GM21515 (cell line): ENCODE data around the gene BHLHE23.
A peak's percentile ranks its signal among the peaks of the same experiment; 100 is the strongest.
"Not testable (repeated sequence)": the region's sequence is repeated elsewhere in the genome, so short reads cannot be mapped to it uniquely, and the experiment has no call there.

Experiments
- ATAC-seq: cut with Tn5 transposase; IDR thresholded peaks from one replicate; pipeline ENCODE4 v1.9.1; 2021; ENCODE audit not compliant: unreplicated experiment

The BHLHE23 gene

DNA sequence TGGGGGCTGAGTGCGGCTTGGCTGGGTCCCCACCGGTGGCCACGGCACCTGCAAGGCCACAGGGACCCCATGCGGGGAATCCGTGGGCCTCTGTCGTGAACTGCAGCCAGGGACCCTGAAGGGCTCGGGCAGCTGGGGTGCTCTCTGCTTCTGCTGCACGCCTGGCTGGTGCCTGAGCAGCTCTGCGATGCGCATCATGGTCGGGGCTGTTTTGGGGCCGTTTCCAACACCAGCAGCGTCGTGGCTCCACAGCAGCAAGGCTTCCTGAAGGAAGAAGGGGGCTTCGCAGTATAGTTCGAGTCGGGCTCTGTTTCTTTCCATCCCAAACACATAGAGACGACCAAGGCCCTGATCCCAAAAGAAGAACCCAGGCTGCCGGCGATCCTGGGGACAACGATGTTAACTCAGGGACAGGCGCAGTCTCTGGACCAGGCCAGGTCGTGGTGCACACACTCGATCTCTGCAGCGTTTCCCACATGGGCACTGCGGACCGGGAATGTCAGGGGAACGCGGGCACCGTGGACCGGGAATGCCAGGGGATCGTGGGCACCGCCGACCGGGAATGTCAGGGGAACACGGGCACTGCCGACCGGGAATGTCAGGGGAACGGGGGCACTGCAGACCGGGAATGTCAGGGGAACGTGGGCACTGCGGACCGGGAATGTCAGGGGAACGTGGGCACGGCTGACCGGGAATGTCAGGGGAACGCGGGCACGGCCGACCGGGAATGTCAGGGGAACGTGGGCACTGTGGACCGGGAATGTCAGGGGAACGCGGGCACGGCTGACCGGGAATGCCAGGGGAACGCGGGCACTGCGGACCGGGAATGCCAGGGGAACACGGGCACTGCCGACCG, 36.8 kb upstream of the BHLHE23 start:
- no peak for ATAC-seq

DNA sequence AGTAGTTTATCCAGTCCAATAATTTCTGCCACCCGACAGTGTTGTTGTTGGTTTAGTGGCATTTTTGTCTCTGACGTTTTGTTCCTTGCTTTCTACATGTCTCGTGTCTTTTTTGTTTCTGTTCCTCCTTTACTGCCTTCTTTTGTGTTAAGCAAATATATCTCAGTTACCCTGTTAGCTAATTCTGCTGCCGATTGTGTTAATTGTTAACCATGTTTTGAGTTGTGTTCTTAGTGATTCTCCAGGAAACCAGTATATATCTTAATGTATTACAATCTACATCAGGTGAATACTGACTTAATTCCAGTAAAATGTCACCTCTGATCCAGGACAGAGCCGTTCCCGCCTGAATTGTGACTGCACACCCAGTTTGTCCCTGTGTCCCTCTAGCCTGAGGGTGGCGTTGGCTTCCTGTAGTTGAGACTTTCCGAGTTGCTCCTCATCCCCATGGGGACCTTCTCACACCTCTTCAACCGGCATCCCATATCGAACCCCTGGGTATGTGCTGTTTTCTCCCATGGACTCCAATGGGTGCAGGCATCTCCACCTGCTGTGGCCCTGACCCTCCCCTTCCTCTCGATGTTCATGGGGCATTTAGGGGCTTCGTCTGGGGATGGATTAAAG, 35.8 kb upstream of the BHLHE23 start:
- peak; percentile 48 for ATAC-seq

DNA sequence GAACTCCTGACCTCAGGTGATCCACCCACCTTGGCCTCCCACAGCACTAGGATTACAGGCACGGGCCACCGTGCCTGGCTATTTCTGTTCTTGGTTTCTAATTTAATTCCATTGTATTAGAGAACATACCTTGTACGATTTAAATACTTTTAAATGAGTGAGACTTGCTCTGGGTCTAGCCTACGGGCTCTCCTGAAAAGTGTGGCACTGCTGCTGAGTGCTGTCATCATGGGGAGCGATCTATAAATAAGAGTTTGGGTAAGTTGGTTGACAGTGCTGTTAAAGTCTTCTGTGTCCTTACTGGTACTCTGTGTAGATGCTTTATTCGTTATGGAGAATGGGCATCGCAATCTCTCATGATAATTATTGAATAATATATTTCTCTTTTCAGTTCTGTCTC, 35.0 kb upstream of the BHLHE23 start:
- ATAC-seq = no peak

DNA sequence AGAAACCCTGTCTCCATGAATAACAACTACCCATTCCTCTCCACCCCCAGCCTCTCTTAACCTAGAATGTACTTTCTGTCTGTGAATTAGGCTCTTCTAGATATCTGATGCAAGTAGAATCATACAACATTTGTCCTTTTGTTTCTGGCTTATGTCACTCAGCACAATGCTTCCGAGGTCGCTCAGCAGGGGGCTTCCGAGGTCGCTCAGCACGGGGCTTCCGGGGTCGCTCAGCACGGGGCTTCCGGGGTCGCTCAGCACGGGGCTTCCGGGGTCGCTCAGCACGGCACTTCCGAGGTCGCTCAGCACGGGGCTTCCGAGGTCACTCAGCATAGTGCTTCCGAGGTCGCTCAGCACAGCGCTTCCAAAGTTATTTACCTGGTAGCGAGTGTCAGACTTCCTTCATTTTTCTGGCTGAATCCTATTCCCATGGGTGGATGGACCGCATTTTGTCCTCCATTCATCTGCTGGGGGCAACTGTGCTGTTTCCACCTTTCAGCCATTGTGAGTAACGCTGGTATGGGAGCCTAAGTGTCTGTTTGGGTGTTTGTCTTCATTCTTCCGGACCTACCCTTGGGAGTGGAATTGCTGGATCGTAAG, 31.0 kb upstream of the BHLHE23 start:
- no peak for ATAC-seq

DNA sequence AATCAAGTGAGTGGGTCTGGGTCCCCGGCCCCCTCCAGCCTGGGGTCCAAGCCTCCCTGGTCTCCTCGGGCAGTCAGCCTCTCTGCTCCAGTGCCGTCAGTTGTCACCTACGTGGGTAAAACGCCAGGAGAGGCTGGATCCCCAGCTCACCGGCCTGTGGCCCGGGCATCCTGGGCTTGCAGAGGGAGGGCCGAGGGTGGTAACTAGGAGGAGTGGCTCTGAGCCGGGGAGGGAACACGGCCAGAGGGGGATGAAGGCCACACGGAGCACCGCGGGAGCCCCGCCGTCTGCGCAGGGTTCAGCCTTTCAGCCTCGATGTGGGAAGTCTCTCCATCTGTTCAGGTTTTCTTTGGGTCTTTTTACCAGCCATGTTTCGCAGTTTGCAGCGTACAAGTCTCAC, 29.5 kb upstream of the BHLHE23 start:
- ATAC-seq = no peak

DNA sequence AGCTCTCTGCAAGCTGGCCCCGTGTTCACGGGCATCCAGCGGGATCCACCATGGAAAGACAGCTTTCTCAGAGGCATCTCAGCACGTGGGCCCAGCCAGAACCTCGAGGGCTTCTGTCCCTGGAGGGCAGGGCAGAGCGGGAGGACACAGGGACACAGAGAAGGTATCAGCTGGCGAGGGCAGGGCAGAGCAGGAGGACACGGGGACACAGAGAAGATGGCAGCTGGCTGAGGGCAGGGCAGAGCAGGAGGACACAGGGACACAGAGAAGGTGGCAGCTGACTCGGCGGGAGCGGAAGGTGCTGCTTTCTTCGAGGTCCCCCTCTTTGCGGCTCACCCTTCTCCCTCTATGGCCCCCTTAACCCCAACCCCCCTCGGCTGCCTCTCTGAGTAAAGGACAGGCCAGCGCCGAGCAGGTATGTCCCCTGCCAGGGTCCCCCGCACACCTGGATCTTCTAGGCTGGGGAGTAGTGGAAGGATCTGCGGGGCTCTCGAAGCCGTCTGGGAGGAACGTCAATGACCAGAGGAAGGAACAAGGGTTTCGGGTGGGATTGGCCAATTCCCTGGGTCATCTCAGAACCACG, 28.9 kb upstream of the BHLHE23 start:
- no peak for ATAC-seq

DNA sequence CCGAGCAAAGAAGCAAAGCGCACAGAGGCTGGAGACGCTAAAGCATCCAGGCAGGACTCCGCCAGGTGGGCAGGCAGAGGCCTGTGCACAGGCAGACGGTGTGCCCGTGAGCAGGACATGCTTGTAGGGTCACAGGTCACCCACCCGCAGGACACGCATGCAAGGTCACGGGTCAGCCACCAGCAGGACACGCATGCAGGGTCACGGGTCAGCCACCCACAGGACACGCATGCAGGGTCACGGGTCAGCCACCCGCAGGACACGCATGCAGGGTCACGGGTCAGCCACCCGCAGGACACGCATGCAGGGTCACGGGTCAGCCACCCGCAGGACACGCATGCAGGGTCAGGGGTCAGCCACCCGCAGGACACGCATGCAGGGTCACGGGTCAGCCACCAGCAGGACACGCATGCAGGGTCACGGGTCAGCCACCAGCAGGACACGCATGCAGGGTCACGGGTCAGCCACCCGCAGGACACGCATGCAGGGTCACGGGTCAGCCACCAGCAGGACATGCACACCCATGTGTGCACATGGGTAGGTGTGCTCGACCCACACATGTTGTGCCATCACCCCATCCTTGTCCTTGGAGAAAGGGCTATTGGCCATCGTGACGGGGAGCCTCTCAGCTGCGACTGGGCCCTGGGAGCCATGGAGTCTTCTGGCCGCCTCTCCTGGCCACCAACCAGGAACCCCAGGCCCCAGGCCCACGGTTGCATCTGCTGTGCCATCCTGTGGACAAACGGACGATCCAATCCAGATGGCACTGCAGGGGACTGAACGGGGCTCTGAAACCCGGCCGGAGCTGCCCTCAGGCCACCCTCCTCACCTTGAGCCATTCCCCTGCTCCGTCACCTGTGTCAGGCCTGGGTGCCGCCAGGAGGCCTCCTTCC, 28.2 kb upstream of the BHLHE23 start:
- ATAC-seq = not testable (repeated sequence)

DNA sequence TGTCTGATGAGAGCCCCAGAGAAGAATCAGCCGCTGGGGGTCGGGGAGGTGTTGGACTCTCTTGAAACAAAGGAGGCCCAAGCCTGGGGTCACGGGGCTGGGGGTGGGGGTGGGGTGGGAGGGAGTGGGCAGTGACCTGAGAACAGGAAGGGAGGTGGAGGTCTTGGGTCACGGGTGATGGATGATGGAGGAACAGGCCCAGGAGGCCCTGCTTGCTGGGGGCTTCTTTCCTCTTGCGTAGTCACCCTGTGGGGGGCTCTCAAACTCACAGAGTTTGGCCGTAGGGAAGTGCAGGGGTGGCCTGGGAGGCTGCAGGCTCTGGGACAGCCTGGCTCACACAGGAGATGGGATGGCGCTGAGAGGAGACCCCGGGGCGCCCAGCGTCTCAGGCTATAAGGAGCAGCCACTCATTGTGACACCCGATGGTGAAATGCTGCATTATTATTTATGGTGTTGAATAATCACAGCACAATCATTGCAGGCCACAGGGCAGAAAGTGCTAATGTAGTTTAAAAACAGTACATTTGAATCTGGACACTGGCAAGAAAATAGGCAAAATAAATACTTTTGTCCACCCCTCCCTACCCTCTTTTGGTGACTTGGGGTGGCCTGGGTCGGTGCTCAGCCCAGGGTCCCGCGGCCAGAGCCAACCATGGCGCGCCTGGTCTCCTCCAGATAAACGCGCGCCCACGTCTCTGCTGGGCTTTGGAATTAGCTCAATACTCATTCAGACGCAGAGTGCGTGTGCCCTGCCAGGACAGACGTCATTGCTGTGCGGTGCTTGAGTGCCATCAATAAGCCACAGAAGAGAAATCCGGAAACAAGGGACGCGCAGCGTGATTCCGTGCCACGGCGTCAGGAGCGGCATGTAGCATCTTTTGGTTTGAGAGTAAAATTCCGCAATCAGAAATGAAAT, 27.3 kb upstream of the BHLHE23 start:
- no peak for ATAC-seq

DNA sequence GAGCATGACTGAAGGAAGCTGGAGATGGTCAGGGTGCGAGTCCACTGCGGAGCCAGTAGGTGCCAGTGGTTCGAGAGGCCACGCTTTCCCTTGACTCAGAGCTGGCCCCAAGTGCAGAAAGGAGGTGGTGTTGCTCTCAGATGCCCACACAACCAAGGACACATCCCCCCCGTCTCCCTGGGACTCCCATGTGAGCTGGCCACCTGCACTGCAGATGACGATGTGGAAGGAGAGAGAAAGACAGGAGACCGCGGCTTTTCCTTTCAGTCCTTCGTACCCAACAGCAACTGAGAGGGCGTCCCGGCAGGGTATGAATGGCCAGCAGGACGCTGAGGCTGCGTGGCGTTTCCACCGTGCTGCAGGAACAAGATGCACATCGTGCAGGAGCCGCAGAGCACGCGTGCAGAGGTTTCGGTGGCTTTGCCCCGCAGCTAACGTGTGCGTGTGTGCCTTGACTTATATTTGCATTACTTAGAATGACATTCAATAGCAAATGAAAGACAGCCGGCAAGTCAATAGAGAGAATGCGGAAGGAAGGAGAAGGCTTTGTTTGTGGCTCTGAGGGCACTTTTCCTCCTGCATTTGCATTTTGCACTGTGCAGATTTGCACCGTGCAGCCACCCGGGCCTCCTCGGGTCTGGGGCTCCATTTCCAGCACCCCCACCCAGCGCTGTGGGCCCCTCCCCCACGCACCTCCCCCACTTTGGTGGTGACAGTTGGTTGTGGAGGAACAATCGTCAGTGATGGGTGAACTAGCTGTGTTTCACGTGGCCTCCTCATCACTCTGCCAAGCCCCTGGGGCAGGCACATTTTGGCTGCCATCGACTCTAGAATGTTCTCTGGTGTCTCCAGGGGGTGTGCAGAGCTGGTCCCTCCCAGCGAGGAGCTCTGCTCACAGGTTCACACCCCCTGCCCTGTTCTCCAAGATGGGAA, 26.4 kb upstream of the BHLHE23 start:
- no peak for ATAC-seq

DNA sequence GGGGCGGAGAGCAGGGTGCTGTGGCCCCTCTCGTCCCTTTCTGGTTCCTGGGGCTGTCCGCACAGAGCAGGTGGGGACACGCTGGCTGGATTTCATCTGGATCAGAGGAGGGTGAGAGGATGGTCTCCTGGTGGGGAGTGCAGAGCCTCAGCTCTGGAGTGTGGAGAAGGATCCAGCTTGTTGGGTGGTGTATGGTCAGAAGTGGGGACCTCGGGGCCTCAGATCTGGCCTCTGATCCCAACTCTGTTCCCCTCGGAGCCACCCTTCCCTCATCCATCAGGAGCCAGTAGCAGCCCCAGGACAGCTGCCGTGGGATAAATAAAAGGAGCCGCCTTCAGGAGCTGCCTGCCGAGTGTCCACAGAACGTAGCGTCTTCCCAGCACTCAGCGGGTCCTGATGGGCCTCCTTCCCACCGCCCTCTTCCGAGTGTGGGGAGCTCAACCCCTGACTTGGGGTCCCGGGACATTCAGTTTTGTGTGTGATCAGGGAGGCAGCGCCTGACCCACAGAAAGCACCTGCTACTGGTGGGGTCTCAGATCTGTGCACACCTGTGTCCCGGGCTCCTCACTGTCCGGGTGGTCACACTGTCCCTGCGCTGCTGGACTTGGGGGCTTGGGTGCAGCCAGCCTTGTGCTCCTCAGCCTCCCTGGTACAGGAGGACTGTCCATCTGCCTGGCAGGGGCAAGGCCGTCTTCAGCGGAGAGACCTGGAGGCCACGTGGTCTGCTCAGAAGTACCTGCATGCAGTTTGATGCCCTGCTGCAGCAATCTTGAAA, 25.4 kb upstream of the BHLHE23 start:
- no peak for ATAC-seq

DNA sequence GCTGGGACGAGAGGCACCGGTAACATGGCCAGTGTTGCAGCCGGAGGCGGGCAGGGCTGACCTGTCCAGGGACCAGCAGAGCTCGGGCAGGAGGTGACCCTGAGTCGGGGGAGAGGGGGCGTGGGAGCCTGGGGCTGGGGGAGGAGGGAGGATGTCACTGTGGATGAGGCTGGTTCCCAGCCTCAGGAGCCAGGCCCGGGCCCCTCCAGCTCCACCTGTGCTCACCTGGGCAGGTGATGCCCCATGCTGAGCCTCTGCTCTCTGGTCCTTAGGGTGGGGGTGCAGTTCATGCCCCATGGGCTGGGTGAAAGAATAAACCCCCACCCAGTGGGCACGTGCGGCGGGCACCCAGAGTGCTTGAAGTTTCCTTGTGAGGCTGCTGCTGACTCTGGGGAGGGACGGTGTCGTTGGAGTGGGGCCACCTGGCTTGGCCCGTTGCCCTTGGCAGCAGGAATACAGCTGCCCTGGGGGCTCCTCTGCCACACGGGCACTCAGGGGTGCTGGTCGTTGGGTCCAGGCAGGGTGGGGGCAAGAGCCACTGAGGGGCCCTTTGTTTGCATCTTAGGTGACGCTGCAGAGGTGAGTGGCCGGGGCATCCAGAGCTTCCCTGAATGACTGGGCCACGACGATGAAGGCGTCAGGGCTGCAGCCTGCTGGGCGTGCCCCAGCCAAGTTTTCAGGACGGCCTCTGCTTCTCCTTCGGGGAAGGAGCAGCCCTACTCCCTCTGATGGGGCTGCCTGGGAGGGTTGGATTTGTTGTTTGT, 24.7 kb upstream of the BHLHE23 start:
- no peak for ATAC-seq

DNA sequence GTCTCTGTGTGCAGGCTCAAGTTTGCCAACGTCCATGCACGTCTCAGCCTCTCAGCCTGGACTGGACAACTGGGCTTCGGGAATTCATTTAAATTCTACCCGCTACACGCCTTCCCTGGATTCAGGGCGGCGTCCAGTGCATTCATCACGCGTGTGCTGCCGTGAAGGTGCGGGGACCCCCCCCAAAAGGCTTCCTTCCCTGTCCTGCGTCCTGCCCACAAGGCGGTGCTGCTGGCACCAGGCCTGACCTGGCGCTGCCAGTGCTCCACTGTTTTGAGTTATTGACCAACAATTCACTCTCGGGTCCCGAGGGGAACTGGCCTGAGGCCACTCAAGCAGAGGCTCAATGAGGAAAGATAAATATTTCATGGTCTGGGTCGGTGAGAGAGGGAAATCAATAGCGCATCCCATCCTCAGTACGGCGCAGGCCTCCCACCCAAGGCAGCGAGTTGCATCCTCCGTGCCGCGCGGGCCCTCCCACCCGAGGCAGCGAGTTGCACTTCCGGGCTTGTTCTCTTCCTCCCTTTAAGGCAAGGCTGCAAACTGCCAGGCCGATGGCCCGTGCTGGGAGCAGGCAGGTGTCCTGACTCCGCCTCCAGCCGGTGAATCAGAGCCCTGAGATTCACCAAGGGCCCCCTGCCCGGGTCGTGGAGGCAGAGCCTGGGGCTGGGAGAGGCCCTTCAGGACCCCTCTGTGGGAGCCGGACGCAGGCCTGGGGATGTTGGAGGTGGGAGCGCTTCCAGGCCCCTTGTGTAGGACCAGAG, 22.8 kb upstream of the BHLHE23 start:
- no peak for ATAC-seq

DNA sequence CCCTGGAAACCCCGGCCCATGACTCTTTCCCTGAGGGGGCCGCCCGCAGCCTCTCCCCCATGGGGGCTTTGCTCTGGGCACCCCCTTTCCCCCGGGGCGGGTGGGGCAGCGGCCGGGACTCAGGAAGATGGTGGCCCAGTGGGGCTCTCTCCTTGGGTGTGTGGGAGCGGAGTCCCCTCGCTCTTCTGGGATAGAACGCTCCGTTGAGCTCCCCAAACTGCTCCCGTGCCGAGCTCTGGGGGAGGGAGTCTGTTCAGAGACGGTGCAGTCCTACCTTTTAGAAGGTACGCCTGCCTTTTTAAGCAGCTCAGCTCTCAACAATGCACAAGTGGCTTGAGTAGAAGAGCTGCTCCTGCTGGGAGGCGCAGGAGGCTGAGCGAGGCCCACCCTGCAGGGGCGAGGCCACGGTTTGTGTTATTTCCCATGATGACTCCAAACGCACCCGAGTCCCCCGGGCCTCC, 21.7 kb upstream of the BHLHE23 start:
- no peak for ATAC-seq

DNA sequence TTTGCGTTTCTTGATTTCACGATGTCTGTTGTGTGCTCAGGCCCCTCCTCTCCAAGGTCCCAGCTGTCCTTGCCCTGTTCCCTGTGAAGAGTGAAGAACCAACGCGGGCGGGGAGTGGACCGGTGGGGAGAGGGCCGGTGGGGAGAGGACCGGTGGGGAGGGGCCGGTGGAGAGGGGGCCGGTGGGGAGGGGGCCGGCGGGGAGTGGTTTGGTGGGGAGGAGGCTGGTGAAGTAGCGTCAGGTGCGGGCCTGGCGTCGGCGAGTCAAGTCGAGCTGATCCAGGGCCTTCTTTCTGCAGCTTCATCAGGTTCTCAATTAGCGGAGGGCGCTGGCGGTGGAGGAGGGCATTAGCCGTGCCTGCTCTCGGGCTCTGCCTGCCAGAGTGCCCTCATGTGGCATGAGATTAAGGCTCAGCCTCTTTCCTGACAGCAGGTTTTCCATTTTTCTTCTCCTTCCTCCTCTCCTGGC, 21.2 kb upstream of the BHLHE23 start:
- ATAC-seq = no peak

DNA sequence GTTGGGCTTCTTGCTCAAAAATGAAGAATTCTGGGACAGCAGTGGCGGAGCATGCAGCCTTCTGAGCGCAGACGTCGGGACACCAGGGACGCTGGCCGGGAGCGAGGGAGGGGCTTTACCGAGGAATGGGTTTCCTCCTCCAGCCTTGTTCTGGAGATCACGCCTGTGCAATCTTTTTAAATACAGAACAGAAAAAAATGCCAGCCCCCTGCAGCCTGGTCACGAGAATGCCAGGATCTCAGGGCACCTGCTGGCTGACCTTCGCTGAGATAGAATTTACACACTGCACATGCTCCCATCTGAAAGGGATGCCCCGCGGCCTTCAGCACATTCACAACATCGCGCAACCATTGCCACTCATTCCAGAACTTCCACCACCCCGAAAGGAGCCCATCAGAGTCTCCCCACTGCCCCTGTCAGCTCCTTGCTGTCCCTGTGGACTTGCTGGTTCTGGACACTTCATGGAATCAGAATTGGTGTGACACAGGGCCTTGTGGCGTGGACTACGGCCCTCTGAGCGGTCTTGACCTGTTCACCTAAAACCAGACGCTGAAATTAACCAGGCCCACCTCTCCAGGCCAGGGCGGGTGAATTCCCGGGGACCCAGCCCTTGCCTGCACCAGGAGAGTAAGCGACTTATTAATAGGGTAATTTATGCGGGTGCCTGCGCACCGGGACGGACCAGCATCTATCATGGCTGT, 20.6 kb upstream of the BHLHE23 start:
- ATAC-seq = no peak
